GM23338 (cell line): ENCODE results near the gene ZNF346. TPM values are rescaled to one million over a fixed set of nuclear protein-coding genes. Genes with fewer than 3 reads are reported as not detected.

Experiments used
- ATAC-seq: fragments of 200-7000 bp; cut with Tn5 transposase; 3 replicates; pipeline ENCODE4 v1.9.1; 2020
- DNase-seq: peaks from one replicate; pipeline ENCODE4 v3.0.0-alpha.2; 2015; ENCODE audit warnings: low spot score
- H2AFZ ChIP-seq: fragments of 200-600 bp; sonication (generic); 2 replicates; pipeline ENCODE4 v1.8.0; 2016; ENCODE audit warnings: antibody characterized with exemption, mild to moderate bottlenecking, moderate library complexity
- H3F3A ChIP-seq: fragments of 200-600 bp; sonication (generic); replicated peaks from 2 replicates; pipeline ENCODE4 v1.8.0; 2017; ENCODE audit warnings: antibody characterized with exemption, mixed run types, low read depth
- H3K27ac ChIP-seq: fragments of 200-600 bp; sonication (generic); 2 replicates; pipeline ENCODE4 v1.6.1; 2016; ENCODE audit warnings: low read depth
- H3K27me3 ChIP-seq: fragments of 200-600 bp; sonication (generic); 2 replicates; pipeline ENCODE4 v1.8.0; 2016; ENCODE audit warnings: mild to moderate bottlenecking, mixed run types, moderate library complexity; ENCODE audit not compliant: insufficient read depth
- H3K36me3 ChIP-seq: fragments of 200-600 bp; sonication (generic); 2 replicates; pipeline ENCODE4 v1.8.0; 2016; ENCODE audit warnings: mild to moderate bottlenecking; ENCODE audit not compliant: insufficient read depth
- H3K4me1 ChIP-seq: fragments of 200-600 bp; sonication (generic); 2 replicates; pipeline ENCODE4 v1.8.0; 2016; ENCODE audit warnings: mild to moderate bottlenecking, moderate library complexity; ENCODE audit not compliant: insufficient read depth
- H3K4me2 ChIP-seq: fragments of 200-600 bp; sonication (generic); 2 replicates; pipeline ENCODE4 v1.7.1; 2017; ENCODE audit warnings: mixed run types
- H3K4me3 ChIP-seq: fragments of 200-600 bp; sonication (generic); 2 replicates; pipeline ENCODE4 v1.6.1; 2016; ENCODE audit warnings: mixed run types
- H3K79me2 ChIP-seq: fragments of 200-600 bp; sonication (generic); replicated peaks from 2 replicates; pipeline ENCODE4 v1.8.0; 2017; ENCODE audit warnings: mild to moderate bottlenecking; ENCODE audit not compliant: insufficient read depth
- H3K9me2 ChIP-seq: fragments of 200-600 bp; sonication (generic); 2 replicates; pipeline ENCODE4 v1.8.0; 2017; ENCODE audit not compliant: insufficient read depth
- H4K20me1 ChIP-seq: fragments of 200-600 bp; sonication (generic); replicated peaks from 2 replicates; pipeline ENCODE4 v1.8.0; 2017; ENCODE audit warnings: mild to moderate bottlenecking; ENCODE audit not compliant: insufficient read depth
- H3K27ac Mint-ChIP-seq: 2 replicates; pipeline ENCODE4 v1.8.0; 2020; ENCODE audit warnings: inconsistent platforms, mild to moderate bottlenecking, moderate library complexity, mixed read lengths
- H3K27me3 Mint-ChIP-seq: 3 replicates; pipeline ENCODE4 v1.8.0; 2022; ENCODE audit warnings: low read depth, mild to moderate bottlenecking, moderate library complexity, mixed read lengths, inconsistent platforms; ENCODE audit not compliant: insufficient read depth, poor library complexity
- H3K36me3 Mint-ChIP-seq: 3 replicates; pipeline ENCODE4 v1.8.0; 2021; ENCODE audit warnings: low read depth, mild to moderate bottlenecking, inconsistent platforms, moderate library complexity, mixed read lengths
- H3K4me1 Mint-ChIP-seq: 3 replicates; pipeline ENCODE4 v1.8.0; 2020; ENCODE audit warnings: mild to moderate bottlenecking, inconsistent platforms, mixed read lengths
- H3K4me3 Mint-ChIP-seq: 3 replicates; pipeline ENCODE4 v1.8.0; 2021; ENCODE audit warnings: moderate library complexity, mild to moderate bottlenecking, inconsistent platforms, mixed read lengths
- H3K9me3 Mint-ChIP-seq: 3 replicates; pipeline ENCODE4 v1.8.0; 2020; ENCODE audit warnings: moderate library complexity, mild to moderate bottlenecking, inconsistent platforms, mixed read lengths
- CREB1 ChIP-seq: fragments of 250-450 bp; sonication (Bioruptor Pico); IDR thresholded peaks from 2 replicates; pipeline ENCODE4 v1.5.0; 2020; ENCODE audit warnings: low read depth, mild to moderate bottlenecking, moderate library complexity
- EZH2 ChIP-seq: fragments of 200-600 bp; sonication (generic); IDR thresholded peaks from one replicate; pipeline ENCODE4 v1.8.0; 2017; ENCODE audit warnings: antibody characterized with exemption, mild to moderate bottlenecking, low read depth; ENCODE audit not compliant: unreplicated experiment
- EZH2phosphoT487 ChIP-seq: fragments of 200-600 bp; sonication (generic); IDR thresholded peaks from one replicate; pipeline ENCODE4 v1.8.1; 2018; ENCODE audit warnings: antibody characterized with exemption; ENCODE audit not compliant: unreplicated experiment
- POLR2AphosphoS5 ChIP-seq: IDR thresholded peaks from 2 replicates; pipeline ENCODE4 v1.6.1; 2016; ENCODE audit warnings: antibody characterized with exemption, low read depth
- STAT1 ChIP-seq: IDR thresholded peaks from one replicate; pipeline ENCODE4 v1.6.1; 2016; ENCODE audit warnings: antibody characterized with exemption; ENCODE audit not compliant: unreplicated experiment
- ZNF114 ChIP-seq: fragments of 250-450 bp; sonication (Bioruptor Pico); IDR thresholded peaks from 2 replicates; pipeline ENCODE4 v1.5.0; 2020; ENCODE audit warnings: mild to moderate bottlenecking, moderate library complexity
- ZNF331 ChIP-seq: fragments of 250-450 bp; sonication (Bioruptor Pico); IDR thresholded peaks from 2 replicates; pipeline ENCODE4 v1.5.0; 2020; ENCODE audit warnings: low read depth, mild to moderate bottlenecking, moderate library complexity
- ZNF462 ChIP-seq: fragments of 250-450 bp; sonication (Bioruptor Pico); IDR thresholded peaks from 2 replicates; pipeline ENCODE4 v1.5.0; 2020; ENCODE audit warnings: mild to moderate bottlenecking, moderate library complexity
- polyA plus RNA-seq: library from polyadenylated mRNA; unstranded; fragments of >200 nt; fragmentation: Nextera tagmentation; extraction: Ambion mirVana; gene quantifications from 2 replicates; pipeline ENCODE4 v1.2.1, GENCODE V29; 2016
- total RNA-seq: library from RNA; depleted of rRNA; stranded (reverse); fragments of >200 nt; shearing (Covaris generic); gene quantifications from 2 replicates; pipeline ENCODE4 v1.2.3, GENCODE V29; 2014
- TF ChIP-seq, protein P1 (sequence below), 2 experiments: fragments of 200-600 bp in 1 of 2; sonication (generic) in 1 of 2; conservative IDR thresholded peaks; 2 replicates each; pipeline versions ENCODE4 v1.5.1 to v1.6.1; 2016 to 2017; ENCODE audit warnings: antibody characterized with exemption in 2 of 2, low read depth in 2 of 2, mild to moderate bottlenecking in 2 of 2, moderate library complexity in 1 of 2

Gene ZNF346
- total and polyA plus RNA-seq, 2 experiments from 2014 or later: 11.0 to 27.2 TPM

DNA sequence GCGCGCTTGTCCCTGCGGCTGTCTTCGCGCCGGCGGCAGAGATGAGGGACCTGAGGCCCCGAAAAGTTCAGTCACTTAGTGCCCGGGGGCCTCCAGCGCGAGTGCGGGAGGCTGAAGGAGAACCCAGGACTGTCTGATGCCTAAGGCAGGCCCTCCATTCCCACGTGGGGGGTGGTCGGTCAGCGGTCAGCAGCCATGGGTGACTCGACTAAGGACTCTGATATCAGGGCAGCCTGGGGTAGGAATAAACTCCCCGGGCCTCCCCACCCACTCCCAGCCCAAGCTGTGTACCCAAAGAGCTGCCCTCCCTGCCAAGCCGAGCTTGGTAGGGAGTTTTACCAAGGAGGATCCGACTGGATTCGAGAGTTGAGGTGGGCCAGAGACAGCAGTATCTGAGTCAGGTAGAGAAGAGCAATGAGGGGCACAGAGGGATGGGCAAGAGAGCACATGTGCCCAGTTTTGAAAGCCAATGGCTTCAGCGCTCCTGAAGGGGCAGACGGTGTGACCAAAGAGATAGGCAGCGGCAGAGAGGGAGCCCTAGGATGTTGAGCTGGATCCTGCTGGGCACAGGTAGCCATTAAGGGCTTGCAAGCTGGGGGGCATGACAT is 65.0 kb downstream of the ZNF346 start (continued):
- no peak for TF ChIP-seq ZNF462 (CRISPR knock-in tag)
- TF ChIP-seq, protein P1, sequence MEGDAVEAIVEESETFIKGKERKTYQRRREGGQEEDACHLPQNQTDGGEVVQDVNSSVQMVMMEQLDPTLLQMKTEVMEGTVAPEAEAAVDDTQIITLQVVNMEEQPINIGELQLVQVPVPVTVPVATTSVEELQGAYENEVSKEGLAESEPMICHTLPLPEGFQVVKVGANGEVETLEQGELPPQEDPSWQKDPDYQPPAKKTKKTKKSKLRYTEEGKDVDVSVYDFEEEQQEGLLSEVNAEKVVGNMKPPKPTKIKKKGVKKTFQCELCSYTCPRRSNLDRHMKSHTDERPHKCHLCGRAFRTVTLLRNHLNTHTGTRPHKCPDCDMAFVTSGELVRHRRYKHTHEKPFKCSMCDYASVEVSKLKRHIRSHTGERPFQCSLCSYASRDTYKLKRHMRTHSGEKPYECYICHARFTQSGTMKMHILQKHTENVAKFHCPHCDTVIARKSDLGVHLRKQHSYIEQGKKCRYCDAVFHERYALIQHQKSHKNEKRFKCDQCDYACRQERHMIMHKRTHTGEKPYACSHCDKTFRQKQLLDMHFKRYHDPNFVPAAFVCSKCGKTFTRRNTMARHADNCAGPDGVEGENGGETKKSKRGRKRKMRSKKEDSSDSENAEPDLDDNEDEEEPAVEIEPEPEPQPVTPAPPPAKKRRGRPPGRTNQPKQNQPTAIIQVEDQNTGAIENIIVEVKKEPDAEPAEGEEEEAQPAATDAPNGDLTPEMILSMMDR (conservative IDR thresholded peaks at IDR 0.05; ENCODE audit: low read depth in 2 of 2): no peak
- no peak for TF ChIP-seq EZH2phosphoT487
- no peak for TF ChIP-seq ZNF114 (CRISPR knock-in tag)
- TF ChIP-seq STAT1: no peak
- no peak for TF ChIP-seq CREB1
- no peak for TF ChIP-seq POLR2AphosphoS5
- TF ChIP-seq ZNF331 (CRISPR knock-in tag): no peak

DNA sequence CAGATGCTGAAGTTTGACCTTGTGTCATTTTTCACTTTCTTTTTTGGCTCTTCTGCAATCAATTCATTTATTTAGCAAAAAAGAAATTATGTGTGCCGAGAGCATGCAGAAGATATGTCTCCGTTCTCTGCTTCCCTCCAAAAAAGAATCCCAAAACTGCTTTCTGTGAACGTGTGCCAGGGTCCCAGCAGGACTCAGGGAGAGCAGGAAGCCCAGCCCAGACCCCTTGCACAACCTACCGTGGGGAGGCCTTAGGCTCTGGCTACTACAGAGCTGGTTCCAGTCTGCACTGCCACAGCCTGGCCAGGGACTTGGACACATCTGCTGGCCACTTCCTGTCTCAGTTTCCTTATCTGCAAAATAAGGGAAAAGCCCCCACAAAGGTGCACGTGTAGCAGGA is 66.6 kb downstream of the ZNF346 start:
- ATAC-seq (no peak), DNase-seq (no peak)
- H3K9me2 ChIP-seq: no peaks in the 10 kb centered on the region
- H3K79me2 ChIP-seq: peaks cover 22% of the 10 kb centered on the region
- no peak overlapping the region for H3K27ac ChIP-seq
- H3K36me3 ChIP-seq: peaks cover 5% of the 10 kb centered on the region
- Mint-ChIP-seq H3K27me3 (peaks cover 11% of the 10 kb centered on the region), H3K9me3 (no peaks in the 10 kb centered on the region; the same call in 2 of the 3 replicates), H3K27ac (no peak overlapping the region), H3K4me3 (peak overlapping the region; percentile 23; the same call in 1 of the 3 replicates), H3K36me3 (peaks cover 27% of the 10 kb centered on the region), H3K4me1 (peaks cover 27% of the 10 kb centered on the region)
- no peaks in the 10 kb centered on the region for H3K27me3 ChIP-seq
- H3F3A ChIP-seq: peaks cover 21% of the 10 kb centered on the region
- no peak overlapping the region for H2AFZ ChIP-seq
- peaks cover 20% of the 10 kb centered on the region for H3K4me1 ChIP-seq
- H4K20me1 ChIP-seq: peaks cover 8% of the 10 kb centered on the region; the same call in 1 of the 2 replicates
- H3K4me3 ChIP-seq: no peak overlapping the region
- H3K4me2 ChIP-seq: no peak overlapping the region
- TF ChIP-seq EZH2phosphoT487 (no peak), ZNF114 (CRISPR knock-in tag) (no peak), EZH2 (no peak)
